Psoas muscle (tissue), 8 donors: ENCODE measurements around the gene R3HDML. TPM values are rescaled to one million over a fixed set of nuclear protein-coding genes. Genes with fewer than 3 reads are reported as not detected.

Source experiments
- ATAC-seq, 4 donors: fragments of 200-7000 bp; cut with Tn5 transposase; one replicate each; pipeline ENCODE4 v1.9.1; 2020; ENCODE audit warnings: moderate library complexity in 3 of 4, mild to moderate bottlenecking in 2 of 4
- DNase-seq, 2 donors: peaks; one replicate each; pipeline ENCODE4 v3.0.0-alpha.2; 2020
- H3K27ac ChIP-seq: fragments of 200-600 bp; one replicate; pipeline ENCODE4 v1.8.0; 2022
- H3K27me3 ChIP-seq, 3 donors: fragments of 200-600 bp in 1 of 3; one replicate each; pipeline versions ENCODE4 v1.6.1 to v1.8.0; 2013 to 2022; ENCODE audit warnings: low read length in 2 of 3, mild to moderate bottlenecking in 2 of 3, moderate library complexity in 1 of 3; ENCODE audit not compliant: insufficient read depth in 3 of 3
- H3K36me3 ChIP-seq, 2 donors: fragments of 200-600 bp in 1 of 2; one replicate each; pipeline versions ENCODE4 v1.6.1 to v1.8.0; 2013 to 2022; ENCODE audit warnings: low read depth in 1 of 2, mild to moderate bottlenecking in 1 of 2, moderate library complexity in 1 of 2; ENCODE audit not compliant: insufficient read depth in 1 of 2
- H3K4me1 ChIP-seq: fragments of 200-600 bp; one replicate; pipeline ENCODE4 v1.8.0; 2022
- H3K4me3 ChIP-seq: fragments of 200-600 bp; one replicate; pipeline ENCODE4 v1.8.0; 2022; ENCODE audit warnings: mild to moderate bottlenecking
- H3K9me3 ChIP-seq: fragments of 200-600 bp; one replicate; pipeline ENCODE4 v1.8.0; 2022
- CTCF ChIP-seq: fragments of 200-600 bp; IDR thresholded peaks from one replicate; pipeline ENCODE4 v1.8.0; 2022; ENCODE audit warnings: antibody characterized with exemption
- WGBS, 3 donors: extraction: QIAGEN DNeasy Blood & Tissue Kit; methylation state at CpG; one replicate each; pipeline versions ENCODE4 v1.1.6 to v1.1.7; 2013; 5-methylcytosine and 5-hydroxymethylcytosine counted together
- intact Hi-C, 2 donors: fragments of 100-400 bp; cut with DNase I; formaldehyde crosslinking; loops; one replicate each; pipeline versions ENCODE4 v1.11.0 to v1.14.2; 2022
- polyA plus RNA-seq, 3 donors: library from polyadenylated mRNA; stranded (reverse); fragments of 200-250 nt; gene quantifications; one replicate each; pipeline ENCODE4 v1.2.3, GENCODE V29; 2013
- total RNA-seq, 4 donors: library from RNA; stranded (reverse); fragmentation: NEBNext Ultra II Directional in 2 of 4; extraction: Animal tissue kit (Norgen Biotek cat#: 25700) in 2 of 4; gene quantifications; one replicate each; pipeline versions ENCODE4 v1.2.1 to v1.2.4, GENCODE V29; 2021 to 2023
- donor health status: healthy with polysubstance abuse.
- donor health status: DM: no; HTN: no; CAD: no; lungs with moderate emphysema.
- donor health status: Bipolar disorder and iron deficiency.
- donor health status: healthy.
- donor health status: DM: yes; HTN: yes; CAD: no.
- donor health status: DM: no; HTN: no; CAD: no.
- donor health status: DM: no; HTN: no; CAD: no.
- donor health status: DM: yes; HTN: yes; CAD: no.

Gene R3HDML
- total and polyA plus RNA-seq, 7 donors, result not detected

DNA sequence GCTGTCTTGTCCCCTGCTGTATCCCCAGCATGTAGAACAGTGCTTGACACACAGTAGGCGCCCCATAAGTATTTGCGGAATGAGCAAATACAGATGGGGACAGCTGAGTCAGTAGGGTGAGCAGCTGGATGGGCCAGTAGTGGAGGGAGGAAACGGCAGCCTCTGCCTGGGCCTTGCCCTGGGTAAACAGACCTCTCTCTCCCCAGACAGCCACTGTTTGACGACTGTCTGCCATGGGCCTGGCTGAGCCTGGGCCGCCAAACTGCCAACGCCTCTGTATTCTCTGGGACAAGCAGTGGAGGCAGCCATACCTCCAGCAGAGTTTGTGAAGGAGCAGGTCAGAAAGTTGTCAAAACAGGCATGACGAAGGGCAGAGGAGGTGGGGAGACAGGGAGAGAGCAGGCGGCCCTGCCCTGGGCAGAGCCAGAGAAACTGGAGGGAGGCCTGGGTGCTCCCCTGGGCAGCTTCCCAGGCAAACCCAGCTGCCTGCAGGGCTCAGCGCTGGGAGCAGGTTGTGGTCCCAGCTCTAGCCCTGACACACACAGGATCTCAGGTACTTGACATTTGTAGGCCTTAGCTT lies 33.9 kb downstream of the R3HDML start:
- Histone ChIP-seq H3K36me3 (no peaks in the 10 kb centered on the region), H3K9me3 (no peaks in the 10 kb centered on the region), H3K4me3 (no peak overlapping the region), H3K27ac (no peak overlapping the region), H3K27me3 (peaks cover 0 to 3% (median 0%) of the 10 kb centered on the region in 3 donors), H3K4me1 (no peaks in the 10 kb centered on the region)
- ATAC-seq, result no peak
- no peak for DNase-seq
- WGBS, 3 donors, result 59 to 68% (median 59%) methylated on average over 8 to 9 of the region's 9 CpGs
- intact Hi-C loops, result no loop called here
- no peak for TF ChIP-seq CTCF

DNA sequence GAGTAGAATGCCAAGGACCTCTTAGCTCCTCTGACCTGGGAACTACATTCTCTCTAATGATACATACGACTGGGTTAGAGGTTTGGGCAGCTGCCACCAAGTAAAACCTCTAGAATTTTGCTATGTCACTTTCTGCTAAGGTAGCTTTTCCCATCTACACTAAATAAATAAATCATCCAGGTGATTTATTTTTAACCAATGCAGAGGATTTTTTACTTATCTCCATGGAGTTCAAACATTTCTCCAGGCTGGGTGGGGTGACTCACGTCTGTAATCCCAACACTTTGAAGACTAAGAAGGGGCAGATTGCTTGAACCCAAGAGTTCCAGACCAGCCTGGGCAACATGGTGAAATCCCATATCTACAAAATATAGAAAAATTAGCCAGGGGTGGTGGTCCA lies 45.8 kb downstream of the R3HDML start:
- Histone ChIP-seq H3K4me3 (no peak overlapping the region), H3K9me3 (no peaks in the 10 kb centered on the region), H3K36me3 (no peaks in the 10 kb centered on the region), H3K27ac (no peak overlapping the region), H3K27me3 (peaks cover 0 to 25% (median 0%) of the 10 kb centered on the region in 3 donors), H3K4me1 (no peaks in the 10 kb centered on the region)
- no peak for TF ChIP-seq CTCF
- WGBS, 3 donors, result 50 to 70% (median 63%) methylated on average over 2 of the region's 2 CpGs
- ATAC-seq (no peak), DNase-seq (no peak)
- intact Hi-C loops, result loop anchor here in 1 of 2 donors (5.0 kb wide), 1 partner anchor 235 kb away; no protein-coding TSS in a partner anchor

- 15 to 19% (median 18%) methylated on average over 9 of the region's 9 CpGs for WGBS, 3 donors
- peak; percentile 82 to 85 for DNase-seq
- ATAC-seq, result peak; percentile 54 to 75 (median 70)
- Histone ChIP-seq H3K27me3 (peaks cover 0 to 42% (median 0%) of the 10 kb centered on the region in 3 donors), H3K4me1 (no peaks in the 10 kb centered on the region), H3K4me3 (no peak overlapping the region), H3K9me3 (no peaks in the 10 kb centered on the region), H3K36me3 (no peaks in the 10 kb centered on the region), H3K27ac (no peak overlapping the region)
- intact Hi-C loops, result loop anchor here (5.0 kb wide), 3 partner anchors 228 to 298 kb away; no protein-coding TSS in a partner anchor
- peak; percentile 77 for TF ChIP-seq CTCF
These were observed 47.7 kb downstream of the R3HDML start for GRCh38 chr20:44384423-44385027.

DNA sequence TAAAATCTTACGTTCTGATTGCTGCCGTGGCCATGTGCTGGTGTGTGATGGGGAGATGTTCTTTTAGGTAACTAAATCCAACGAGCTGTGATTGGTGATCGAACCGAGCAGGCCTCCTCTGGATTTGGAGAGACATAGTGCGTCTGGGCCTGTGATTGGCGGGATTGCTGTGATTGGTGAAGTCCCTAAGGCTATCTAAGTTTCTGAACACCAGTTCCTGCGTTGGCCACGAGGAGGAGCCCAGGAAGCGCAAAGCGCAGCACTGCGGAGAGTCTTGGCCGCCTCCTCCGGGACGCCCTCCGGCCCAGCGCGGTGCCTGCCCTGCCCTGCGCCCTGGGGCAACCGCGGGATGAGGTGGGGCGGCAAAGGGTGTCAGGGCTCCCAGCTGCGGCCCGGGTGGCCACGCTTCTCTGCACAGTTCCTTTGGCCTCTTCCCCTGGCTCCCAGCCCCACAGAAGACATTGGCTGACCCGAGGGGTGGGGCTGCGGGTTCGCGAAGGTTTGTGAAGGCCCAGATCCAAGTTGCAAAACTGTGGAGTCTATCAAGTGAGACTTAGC lies 51.7 kb downstream of the R3HDML start:
- H3K36me3 ChIP-seq, result no peaks in the 10 kb centered on the region
- intact Hi-C loops, result loop anchor here in 1 of 2 donors (2.0 to 5.0 kb wide), 3 partner anchors 172 to 294 kb away; no protein-coding TSS in a partner anchor
- no peaks in the 10 kb centered on the region for H3K4me1 ChIP-seq
- WGBS, 3 donors, result 3 to 5% (median 3%) methylated on average over 28 to 29 of the region's 29 CpGs
- DNase-seq (peak; percentile 67 to 85), ATAC-seq (peak; percentile 64 to 84 (median 83))
- H3K4me3 ChIP-seq, result no peak overlapping the region
- H3K27ac ChIP-seq, result no peak overlapping the region
- H3K27me3 ChIP-seq, result peaks cover 0 to 41% (median 0%) of the 10 kb centered on the region in 3 donors
- no peaks in the 10 kb centered on the region for H3K9me3 ChIP-seq
- TF ChIP-seq CTCF, result peak; percentile 61
